HepG2 (cell line): ENCODE results near the gene MRGPRX4. TPM values are rescaled to one million over a fixed set of nuclear protein-coding genes. Genes with fewer than 3 reads are reported as not detected.
"Not testable (repeated sequence)": the region's sequence is repeated elsewhere in the genome, so short reads cannot be mapped to it uniquely, and the experiment has no call there.

ENCODE experiments used
- ATAC-seq: fragments of 200-7000 bp; cut with Tn5 transposase; 3 replicates; pipeline ENCODE4 v1.9.1; 2020; ENCODE audit warnings: mild to moderate bottlenecking, moderate library complexity
- BruUV-seq: library from RNA; stranded (reverse); fragments of 400-500 nt; replicated peaks from 2 replicates; lab custom pipeline; 2021; lab: Mats Ljungman, UMichigan
- CTCF ChIA-PET: fragments of 300-600 bp; formaldehyde crosslinking; extraction: SDS; loops from one replicate; lab custom pipeline; 2021; ENCODE audit warnings: low total read pairs, inconsistent platforms, low intra/inter-chr PET ratio; lab: Yijun Ruan, JAX
- POLR2A ChIA-PET: fragments of 350-600 bp; sonication (Branson Sonifier 250); formaldehyde crosslinking; loops from one replicate; lab custom pipeline; 2020; ENCODE audit warnings: antibody characterized with exemption, inconsistent platforms; lab: Yijun Ruan, JAX
- DNase-seq: peaks from one replicate; pipeline ENCODE4 v3.0.0-alpha.2; 2015; ENCODE audit warnings: low spot score
- FAIRE-seq: peaks from 3 replicates; lab custom pipeline; 2011; peaks lifted over from hg19 to GRCh38; lab: Jason Lieb, UNC
- H2AFZ ChIP-seq: one replicate; pipeline ENCODE4 v1.6.1; 2011; ENCODE audit warnings: low read length, inconsistent platforms
- H3K27ac ChIP-seq: fragments of 300-600 bp; 3 replicates; pipeline ENCODE4 v1.8.0; 2011; ENCODE audit warnings: mixed run types, mild to moderate bottlenecking, mixed read lengths, low read length, inconsistent platforms; ENCODE audit not compliant: insufficient read depth; ENCODE audit errors: extremely low read length
- H3K27me3 ChIP-seq, 2 experiments: fragments of 200-600 bp in 1 of 2; 2 replicates in 1 of 2; 3 replicates in 1 of 2; pipeline versions ENCODE4 v1.6.0 to v1.8.0; 2011; ENCODE audit warnings: low read length in 2 of 2, mild to moderate bottlenecking in 2 of 2, moderate library complexity in 2 of 2, inconsistent platforms in 1 of 2; ENCODE audit not compliant: insufficient read depth in 2 of 2, control insufficient read depth in 1 of 2
- H3K36me3 ChIP-seq, 2 experiments: fragments of 200-600 bp in 1 of 2; replicated peaks in 1 of 2; 2 replicates in 1 of 2; 3 replicates in 1 of 2; pipeline versions ENCODE4 v1.5.1 to v1.8.0; 2011; ENCODE audit warnings: low read length in 2 of 2, inconsistent platforms in 1 of 2; ENCODE audit not compliant: insufficient read depth in 2 of 2, control insufficient read depth in 1 of 2
- H3K4me1 ChIP-seq: 2 replicates; pipeline ENCODE4 v1.5.1; 2012; ENCODE audit warnings: low read length, inconsistent platforms; ENCODE audit not compliant: insufficient read depth
- H3K4me2 ChIP-seq: 2 replicates; pipeline ENCODE4 v1.6.0; 2011; ENCODE audit warnings: low read depth, low read length, inconsistent platforms
- H3K4me3 ChIP-seq, 3 experiments: fragments of 200-600 bp in 1 of 3; sonication (generic), shearing (Covaris generic) in 1 of 3; replicated peaks in 1 of 3; 2 replicates each; pipeline ENCODE4 v1.5.1; 2011 to 2016; ENCODE audit warnings: low read length in 3 of 3, inconsistent platforms in 2 of 3, low read depth in 2 of 3, mild to moderate bottlenecking in 2 of 3, control low read depth in 1 of 3, mixed read lengths in 1 of 3; ENCODE audit not compliant: insufficient read depth in 1 of 3
- H3K79me2 ChIP-seq: one replicate; pipeline ENCODE4 v1.6.1; 2011; ENCODE audit warnings: low read length, inconsistent platforms; ENCODE audit not compliant: insufficient read depth
- H3K9ac ChIP-seq: 2 replicates; pipeline ENCODE4 v1.6.0; 2011; ENCODE audit warnings: mild to moderate bottlenecking, low read depth, low read length, inconsistent platforms; ENCODE audit not compliant: insufficient read depth
- H3K9me3 ChIP-seq: 2 replicates; pipeline ENCODE4 v1.5.1; 2012; ENCODE audit warnings: mild to moderate bottlenecking, low read length
- H4K20me1 ChIP-seq: 2 replicates; pipeline ENCODE4 v1.6.0; 2011; ENCODE audit warnings: inconsistent platforms, mild to moderate bottlenecking, low read length, moderate library complexity; ENCODE audit not compliant: insufficient read depth
- EP300 ChIP-seq, 3 experiments: sonication (generic) in 1 of 3; formaldehyde crosslinking in 1 of 3; IDR thresholded peaks; 2 replicates each; pipeline versions ENCODE4 v1.5.1 to v1.6.1; 2011 to 2020; ENCODE audit warnings: low read depth in 2 of 3, low read length in 2 of 3, borderline replicate concordance in 1 of 3, improper control_type of control experiment in 1 of 3, mild to moderate bottlenecking in 1 of 3, missing genetic modification reagents in 1 of 3, moderate library complexity in 1 of 3
- ETV5 ChIP-seq: IDR thresholded peaks from 2 replicates; pipeline ENCODE4 v1.6.1; 2018; ENCODE audit warnings: missing biosample characterization, missing genetic modification reagents, inconsistent platforms, borderline replicate concordance
- FOXP1 ChIP-seq, 2 experiments: fragments of 450-650 bp in 1 of 2; IDR thresholded peaks; 2 replicates each; pipeline ENCODE4 v1.6.1; 2017 to 2018; ENCODE audit warnings: antibody characterized with exemption in 1 of 2
- GATAD2A ChIP-seq: IDR thresholded peaks from 2 replicates; pipeline ENCODE4 v1.6.1; 2016
- ISL2 ChIP-seq: sonication (generic); formaldehyde crosslinking; IDR thresholded peaks from 2 replicates; pipeline ENCODE4 v1.5.0; 2020; ENCODE audit warnings: missing genetic modification reagents
- SIX1 ChIP-seq: sonication (generic); formaldehyde crosslinking; IDR thresholded peaks from 2 replicates; pipeline ENCODE4 v1.4.0; 2020; ENCODE audit warnings: missing genetic modification reagents, borderline replicate concordance
- SOX13 ChIP-seq, 3 experiments: fragments of 450-650 bp in 1 of 3; sonication (generic) in 1 of 3; formaldehyde crosslinking in 1 of 3; IDR thresholded peaks in 2 of 3; conservative IDR thresholded peaks in 1 of 3; 2 replicates each; pipeline versions ENCODE4 v1.5.0 to v1.6.1; 2016 to 2020; ENCODE audit warnings: antibody characterized with exemption in 1 of 3, mild to moderate bottlenecking in 1 of 3, missing compliant biosample characterization in 1 of 3, missing genetic modification reagents in 1 of 3, moderate library complexity in 1 of 3
- SOX5 ChIP-seq: IDR thresholded peaks from 2 replicates; pipeline ENCODE4 v1.6.1; 2016; ENCODE audit warnings: borderline replicate concordance
- TCF7 ChIP-seq: sonication (generic); IDR thresholded peaks from 2 replicates; pipeline ENCODE4 v1.6.1; 2016; ENCODE audit warnings: antibody characterized with exemption, low read depth
- WGBS: methylation state at CpG from one replicate; pipeline ENCODE4 v1.1.6; 2017; ENCODE audit warnings: low lambda C conversion rate; 5-methylcytosine and 5-hydroxymethylcytosine counted together
- in situ Hi-C: cut with HindIII; loops from 2 replicates; pipeline ENCODE4 v1.10.0; 2017; ENCODE audit warnings: low pct_unique_long_range_greater_than_20kb; ENCODE audit not compliant: extremely low pct_ligation_motif_present
- intact Hi-C: fragments of 100-400 bp; cut with micrococcal nuclease; formaldehyde crosslinking; loops from one replicate; pipeline ENCODE4 v1.10.0; 2022; ENCODE audit not compliant: unreplicated experiment
- polyA plus RNA-seq, 8 experiments: library from polyadenylated mRNA; depleted of rRNA in 3 of 8; stranded (reverse) in 7 of 8; unstranded in 1 of 8; fragments of >200 nt; fragmentation: Illumina TruSeq in 4 of 8; extraction: Trizol in 4 of 8; gene quantifications; 2 replicates each; pipeline versions ENCODE4 v1.2.1 to v1.2.3, GENCODE V29; 2011 to 2016; ENCODE audit warnings: low read depth in 4 of 8, missing spikeins in 1 of 8, mixed read lengths in 1 of 8; ENCODE audit not compliant: insufficient read depth in 1 of 8
- total RNA-seq, 5 experiments: library from RNA; depleted of rRNA; stranded (reverse); fragments of >200 nt; fragmentation: Illumina TruSeq; extraction: Trizol; gene quantifications; 2 replicates each; pipeline ENCODE4 v1.2.3, GENCODE V29; 2016; ENCODE audit warnings: low read depth in 1 of 5
- TF ChIP-seq, protein P1 (sequence below): sonication (generic); formaldehyde crosslinking; IDR thresholded peaks from 2 replicates; pipeline ENCODE4 v1.4.0; 2020; ENCODE audit warnings: missing genetic modification reagents

The MRGPRX4 gene
- total and polyA plus RNA-seq, 2 of the 13 experiments (the other 11 are each of a cell fraction or from before 2014, with no cell fraction given) = 0.18 TPM

DNA sequence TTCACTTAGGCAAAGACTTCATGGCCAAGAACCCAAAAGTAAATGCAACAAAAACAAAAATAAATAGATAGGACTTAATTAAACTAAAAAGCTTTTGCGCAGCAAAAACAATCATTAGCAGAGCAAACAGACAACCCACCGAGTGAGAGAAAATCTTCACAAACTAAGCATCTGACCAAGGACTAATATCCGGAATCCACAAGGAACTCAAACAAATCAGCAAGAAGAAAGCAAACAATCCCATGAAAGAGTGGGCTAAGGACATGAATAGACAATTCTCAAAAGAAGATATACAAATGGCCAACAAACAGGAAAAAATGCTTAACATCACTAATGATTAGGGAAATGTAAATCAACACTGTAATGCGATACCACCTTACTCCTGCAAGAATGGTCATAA lies 41.5 kb upstream of the MRGPRX4 start:
- H3K27ac ChIP-seq; H3K79me2 ChIP-seq; H3K36me3 ChIP-seq; in situ Hi-C loops; H4K20me1 ChIP-seq; H3K27me3 ChIP-seq; H3K4me3 ChIP-seq; H2AFZ ChIP-seq; DNase-seq; CTCF ChIA-PET; H3K9ac ChIP-seq; H3K9me3 ChIP-seq; POLR2A ChIA-PET; ATAC-seq; BruUV-seq; intact Hi-C loops; TF ChIP-seq SOX13 (IDR thresholded peaks at IDR 0.05); EP300 (CRISPR knock-in tag; IDR thresholded peaks at IDR 0.05; ENCODE audit: borderline replicate concordance); FOXP1 (IDR thresholded peaks at IDR 0.05): not testable (repeated sequence)
- H3K4me2 ChIP-seq = 0 out of 2 replicates have a peak overlapping the region, but pooled peaks have one; percentile 27
- 36% methylated on average over 4 of the region's 4 CpGs for WGBS
- FAIRE-seq = peak; percentile 76
- TF ChIP-seq TCF7 (peak; percentile 28; the same call in 1 of the 2 replicates), SOX5 (CRISPR knock-in tag) (peak; percentile 25; the same call in 1 of the 2 replicates), ISL2 (CRISPR knock-in tag) (peak; percentile 56), SIX1 (peak; percentile 63; the same call in 1 of the 2 replicates), SOX13 (CRISPR knock-in tag; conservative IDR thresholded peaks at IDR 0.05 in 1 of 2, IDR thresholded peaks at IDR 0.05 in 1 of 2) (peak in 1 of 2 experiments; percentile 58; a peak in 1 of 4 replicates), EP300 (IDR thresholded peaks at IDR 0.05; ENCODE audit: low read depth in 2 of 2, low read length in 2 of 2) (peak in 1 of 2 experiments; percentile 31; a peak in 1 of 4 replicates), FOXP1 (CRISPR knock-in tag; IDR thresholded peaks at IDR 0.05) (peak; percentile 29; the same call in 1 of the 2 replicates), GATAD2A (CRISPR knock-in tag) (peak; percentile 41; the same call in 1 of the 2 replicates), ETV5 (CRISPR knock-in tag) (peak; percentile 46; the same call in 1 of the 2 replicates)
- TF ChIP-seq, protein P1, sequence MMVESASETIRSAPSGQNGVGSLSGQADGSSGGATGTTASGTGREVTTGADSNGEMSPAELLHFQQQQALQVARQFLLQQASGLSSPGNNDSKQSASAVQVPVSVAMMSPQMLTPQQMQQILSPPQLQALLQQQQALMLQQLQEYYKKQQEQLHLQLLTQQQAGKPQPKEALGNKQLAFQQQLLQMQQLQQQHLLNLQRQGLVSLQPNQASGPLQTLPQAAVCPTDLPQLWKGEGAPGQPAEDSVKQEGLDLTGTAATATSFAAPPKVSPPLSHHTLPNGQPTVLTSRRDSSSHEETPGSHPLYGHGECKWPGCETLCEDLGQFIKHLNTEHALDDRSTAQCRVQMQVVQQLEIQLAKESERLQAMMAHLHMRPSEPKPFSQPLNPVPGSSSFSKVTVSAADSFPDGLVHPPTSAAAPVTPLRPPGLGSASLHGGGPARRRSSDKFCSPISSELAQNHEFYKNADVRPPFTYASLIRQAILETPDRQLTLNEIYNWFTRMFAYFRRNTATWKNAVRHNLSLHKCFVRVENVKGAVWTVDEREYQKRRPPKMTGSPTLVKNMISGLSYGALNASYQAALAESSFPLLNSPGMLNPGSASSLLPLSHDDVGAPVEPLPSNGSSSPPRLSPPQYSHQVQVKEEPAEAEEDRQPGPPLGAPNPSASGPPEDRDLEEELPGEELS (CRISPR knock-in tag) = peak; percentile 62
- H3K4me1 ChIP-seq = peaks cover 39% of the 10 kb centered on the region
